H9 (cell line): ENCODE measurements around the gene SLC12A6. TPM values are rescaled to one million over a fixed set of nuclear protein-coding genes. Genes with fewer than 3 reads are reported as not detected.

Experiments
- DNase-seq: peaks from one replicate; pipeline ENCODE4 v3.0.0-alpha.2; 2017
- H2AFZ ChIP-seq: one replicate; pipeline ENCODE4 v1.6.1; 2013; ENCODE audit warnings: mild to moderate bottlenecking, low read length, control low read depth, moderate library complexity
- H2AK5ac ChIP-seq: 2 replicates; pipeline ENCODE4 v1.6.1; 2013; ENCODE audit warnings: low read length, control low read depth, mixed read lengths; ENCODE audit not compliant: insufficient read length
- H2BK120ac ChIP-seq: one replicate; pipeline ENCODE4 v1.6.1; 2013; ENCODE audit warnings: low read depth, mild to moderate bottlenecking, low read length, control low read depth, inconsistent platforms; ENCODE audit not compliant: poor library complexity, severe bottlenecking
- H2BK12ac ChIP-seq: 2 replicates; pipeline ENCODE4 v1.6.1; 2013; ENCODE audit warnings: low read length, control low read depth, mixed read lengths, low read depth; ENCODE audit not compliant: insufficient read length
- H2BK15ac ChIP-seq: 2 replicates; pipeline ENCODE4 v1.6.1; 2013; ENCODE audit warnings: low read depth, low read length, control low read depth
- H2BK20ac ChIP-seq: one replicate; pipeline ENCODE4 v1.6.1; 2013; ENCODE audit warnings: low read depth, mild to moderate bottlenecking, low read length, control low read depth, inconsistent platforms; ENCODE audit not compliant: poor library complexity, severe bottlenecking
- H2BK5ac ChIP-seq: 2 replicates; pipeline ENCODE4 v1.6.1; 2013; ENCODE audit warnings: low read length, control low read depth, mixed read lengths; ENCODE audit not compliant: insufficient read length
- H3K14ac ChIP-seq: 2 replicates; pipeline ENCODE4 v1.6.1; 2013; ENCODE audit warnings: low read length, control low read depth; ENCODE audit not compliant: insufficient read depth
- H3K18ac ChIP-seq: 2 replicates; pipeline ENCODE4 v1.6.1; 2013; ENCODE audit warnings: low read depth, mild to moderate bottlenecking, mixed read lengths, low read length, control low read depth; ENCODE audit not compliant: insufficient read length
- H3K23ac ChIP-seq: 2 replicates; pipeline ENCODE4 v1.6.1; 2013; ENCODE audit warnings: low read length, control low read depth, mixed read lengths, low read depth; ENCODE audit not compliant: insufficient read length
- H3K23me2 ChIP-seq: 2 replicates; pipeline ENCODE4 v1.6.1; 2013; ENCODE audit warnings: low read depth, mild to moderate bottlenecking, mixed read lengths, low read length, control low read depth; ENCODE audit not compliant: insufficient read length, poor library complexity, severe bottlenecking
- H3K27ac ChIP-seq: 2 replicates; pipeline ENCODE4 v1.5.1; 2013; ENCODE audit warnings: low read length, control low read depth, mixed read lengths, low read depth; ENCODE audit not compliant: insufficient read length
- H3K27me3 ChIP-seq: 2 replicates; pipeline ENCODE4 v1.6.1; 2013; ENCODE audit warnings: low read length, control low read depth, inconsistent platforms; ENCODE audit not compliant: insufficient read depth
- H3K4ac ChIP-seq: 2 replicates; pipeline ENCODE4 v1.6.1; 2013; ENCODE audit warnings: low read depth, mild to moderate bottlenecking, control low read depth, inconsistent platforms, low read length, moderate library complexity
- H3K4me1 ChIP-seq: 2 replicates; pipeline ENCODE4 v1.6.1; 2013; ENCODE audit warnings: low read length, control low read depth, inconsistent platforms; ENCODE audit not compliant: insufficient read depth
- H3K4me2 ChIP-seq: 2 replicates; pipeline ENCODE4 v1.6.1; 2013; ENCODE audit warnings: low read length, control low read depth, mixed read lengths; ENCODE audit not compliant: insufficient read length, insufficient read depth
- H3K56ac ChIP-seq: 2 replicates; pipeline ENCODE4 v1.6.1; 2013; ENCODE audit warnings: low read depth, mild to moderate bottlenecking, mixed read lengths, low read length, control low read depth; ENCODE audit not compliant: insufficient read length
- H3K79me1 ChIP-seq: 2 replicates; pipeline ENCODE4 v1.6.1; 2013; ENCODE audit warnings: low read depth, mild to moderate bottlenecking, moderate library complexity, low read length, control low read depth, inconsistent platforms; ENCODE audit not compliant: insufficient read depth, poor library complexity, severe bottlenecking
- H3K79me2 ChIP-seq: 2 replicates; pipeline ENCODE4 v1.6.1; 2013; ENCODE audit warnings: low read length, control low read depth, inconsistent platforms; ENCODE audit not compliant: insufficient read depth
- H3K9ac ChIP-seq: 2 replicates; pipeline ENCODE4 v1.6.1; 2013; ENCODE audit warnings: low read length, control low read depth, mixed read lengths; ENCODE audit not compliant: insufficient read length; ENCODE audit errors: extremely low read depth
- H3K9me3 ChIP-seq: one replicate; pipeline ENCODE4 v1.6.1; 2013; ENCODE audit warnings: low read depth, low read length, inconsistent platforms; ENCODE audit not compliant: control insufficient read depth
- H3T11ph ChIP-seq: one replicate; pipeline ENCODE4 v1.6.1; 2013; ENCODE audit warnings: mild to moderate bottlenecking, low read length, control low read depth, inconsistent platforms
- H4K20me1 ChIP-seq: one replicate; pipeline ENCODE4 v1.6.1; 2013; ENCODE audit not compliant: control insufficient read depth, insufficient read length, insufficient read depth
- H4K5ac ChIP-seq: 2 replicates; pipeline ENCODE4 v1.6.1; 2013; ENCODE audit warnings: low read depth, mild to moderate bottlenecking, mixed read lengths, low read length, control low read depth; ENCODE audit not compliant: insufficient read length
- H4K8ac ChIP-seq: replicated peaks from 2 replicates; pipeline ENCODE4 v1.6.1; 2013; ENCODE audit warnings: low read length, control low read depth, mixed read lengths, low read depth; ENCODE audit not compliant: insufficient read length
- H4K91ac ChIP-seq: 2 replicates; pipeline ENCODE4 v1.6.1; 2013; ENCODE audit warnings: low read depth, mild to moderate bottlenecking, moderate library complexity, mixed read lengths, low read length, control low read depth; ENCODE audit not compliant: insufficient read length
- H3K27ac Mint-ChIP-seq, 3 experiments: 2 replicates in 2 of 3; 3 replicates in 1 of 3; pipeline ENCODE4 v1.8.0; 2020 to 2021; ENCODE audit warnings: mixed read lengths in 3 of 3, mild to moderate bottlenecking in 1 of 3, moderate library complexity in 1 of 3
- H3K27me3 Mint-ChIP-seq: 2 replicates; pipeline ENCODE4 v1.8.0; 2021; ENCODE audit warnings: low read depth, mild to moderate bottlenecking, moderate library complexity, mixed read lengths
- H3K36me3 Mint-ChIP-seq, 3 experiments: 2 replicates in 2 of 3; 3 replicates in 1 of 3; pipeline ENCODE4 v1.8.0; 2020 to 2021; ENCODE audit warnings: low read depth in 3 of 3, mixed read lengths in 3 of 3; ENCODE audit not compliant: insufficient read depth in 1 of 3
- H3K4me1 Mint-ChIP-seq, 2 experiments: 2 replicates each; pipeline ENCODE4 v1.8.0; 2020; ENCODE audit warnings: mixed read lengths in 2 of 2
- H3K4me3 Mint-ChIP-seq, 2 experiments: 2 replicates in 1 of 2; 3 replicates in 1 of 2; pipeline ENCODE4 v1.8.0; 2020 to 2021; ENCODE audit warnings: mild to moderate bottlenecking in 2 of 2, mixed read lengths in 2 of 2, moderate library complexity in 1 of 2
- H3K9me3 Mint-ChIP-seq, 2 experiments: 2 replicates in 1 of 2; 3 replicates in 1 of 2; pipeline ENCODE4 v1.8.0; 2020; ENCODE audit warnings: mild to moderate bottlenecking in 2 of 2, mixed read lengths in 2 of 2, moderate library complexity in 1 of 2
- CTCF ChIP-seq: fragments of 200-600 bp; sonication (generic); conservative IDR thresholded peaks from 3 replicates; pipeline ENCODE4 v1.8.0; 2021; ENCODE audit warnings: antibody characterized with exemption, mild to moderate bottlenecking
- WGBS: extraction: QIAGEN DNeasy Blood & Tissue Kit; methylation state at CpG from one replicate; pipeline ENCODE4 v1.1.7; 2013; ENCODE audit warnings: missing lambda C conversion rate, low lambda C conversion rate, mixed read lengths; ENCODE audit not compliant: insufficient read length; ENCODE audit errors: extremely low coverage; 5-methylcytosine and 5-hydroxymethylcytosine counted together
- total RNA-seq: library from RNA; stranded (reverse); gene quantifications from 2 replicates; pipeline ENCODE4 v1.2.1, GENCODE V29; 2021

SLC12A6 gene
- total RNA-seq, 1 experiment from 2014 or later: 11.1 TPM

- no peak for TF ChIP-seq CTCF
- Histone ChIP-seq H3K23me2 (no peaks in the 10 kb centered on the region), H4K91ac (no peak overlapping the region), H3K27me3 (no peaks in the 10 kb centered on the region), H3T11ph (no peak overlapping the region), H2BK5ac (no peak overlapping the region), H3K9me3 (no peaks in the 10 kb centered on the region), H4K5ac (no peak overlapping the region), H3K79me2 (no peaks in the 10 kb centered on the region), H3K4me1 (peaks cover 3% of the 10 kb centered on the region; the same call in 1 of the 2 replicates), H2BK12ac (no peak overlapping the region), H3K18ac (no peak overlapping the region), H3K27ac (no peak overlapping the region), H2AFZ (no peak overlapping the region), H2BK15ac (no peak overlapping the region), H4K20me1 (no peaks in the 10 kb centered on the region), H3K56ac (no peak overlapping the region), H3K14ac (no peak overlapping the region), H2BK120ac (no peak overlapping the region), H3K79me1 (no peaks in the 10 kb centered on the region), H2AK5ac (no peak overlapping the region), H3K9ac (no peak overlapping the region), H2BK20ac (no peak overlapping the region), H3K4ac (no peak overlapping the region), H3K23ac (no peak overlapping the region), H3K4me2 (no peak overlapping the region), H4K8ac (no peak overlapping the region)
- H3K4me1 Mint-ChIP-seq: peaks cover 10 to 16% of the 10 kb centered on the region in 2 experiments
- H3K27me3 Mint-ChIP-seq: no peaks in the 10 kb centered on the region
- WGBS: no CpG with 5 or more reads among the region's 4 CpGs
- no peak for DNase-seq
- peak overlapping the region in 2 of 3 experiments; percentile 23 to 89; a peak in 3 of 7 replicates for H3K27ac Mint-ChIP-seq
- no peaks in the 10 kb centered on the region for H3K9me3 Mint-ChIP-seq
- H3K36me3 Mint-ChIP-seq: peaks cover 0 to 15% (median 12%) of the 10 kb centered on the region in 3 experiments; a peak in 3 of 7 replicates
- H3K4me3 Mint-ChIP-seq: no peak overlapping the region
These were observed 98.3 kb downstream of the SLC12A6 start for GRCh38 chr15:34239151-34239808.
